Prostate gland (tissue), 2 donors: ENCODE results near the gene WDR83. TPM values are rescaled to one million over a fixed set of nuclear protein-coding genes. Genes with fewer than 3 reads are reported as not detected.
A peak's percentile ranks its signal among the peaks of the same experiment; 100 is the strongest.
"Not testable (repeated sequence)": the region's sequence is repeated elsewhere in the genome, so short reads cannot be mapped to it uniquely, and the experiment has no call there.

Experiments used
- DNase-seq: peaks from one replicate; pipeline ENCODE4 v3.0.0-alpha.2; 2019; ENCODE audit warnings: low spot score
- H3K27ac ChIP-seq, 2 donors: fragments of 200-600 bp; sonication (generic); 2 replicates each; pipeline ENCODE4 v1.5.1; 2017 to 2019
- H3K27me3 ChIP-seq: fragments of 200-600 bp; sonication (generic); replicated peaks from 2 replicates; pipeline ENCODE4 v1.5.1; 2019; ENCODE audit not compliant: insufficient read depth
- H3K36me3 ChIP-seq, 2 donors: fragments of 200-600 bp; sonication (generic); 1 replicate in 1 of 2; 2 replicates in 1 of 2; pipeline versions ENCODE4 v1.5.1 to v1.8.1; 2017 to 2019
- H3K4me1 ChIP-seq: fragments of 200-600 bp; sonication (generic); replicated peaks from 2 replicates; pipeline ENCODE4 v1.5.1; 2019
- H3K4me3 ChIP-seq, 2 donors: fragments of 200-600 bp; sonication (generic); 2 replicates each; pipeline ENCODE4 v1.5.1; 2017 to 2019
- H3K9me3 ChIP-seq: fragments of 200-600 bp; sonication (generic); 2 replicates; pipeline ENCODE4 v1.5.1; 2017
- CTCF ChIP-seq, 4 experiments: fragments of 200-600 bp in 2 of 4; fragments of 450-650 bp in 2 of 4; sonication (generic) in 2 of 4; IDR thresholded peaks; 1 replicate in 3 of 4; 2 replicates in 1 of 4; pipeline ENCODE4 v1.5.1; 2016 to 2019; ENCODE audit warnings: antibody characterized with exemption in 4 of 4, mild to moderate bottlenecking in 2 of 4, moderate library complexity in 2 of 4
- POLR2A ChIP-seq: fragments of 450-650 bp; IDR thresholded peaks from one replicate; pipeline ENCODE4 v1.6.1; 2016; ENCODE audit warnings: antibody characterized with exemption, mild to moderate bottlenecking
- POLR2AphosphoS5 ChIP-seq: sonication (generic); formaldehyde crosslinking; IDR thresholded peaks from one replicate; pipeline ENCODE4 v1.6.1; 2017; ENCODE audit warnings: antibody characterized with exemption
- WGBS: methylation state at CpG from one replicate; pipeline ENCODE4 v1.1.5; 2018; 5-methylcytosine and 5-hydroxymethylcytosine counted together
- intact Hi-C: fragments of 100-400 bp; cut with DNase I; formaldehyde crosslinking; loops from one replicate; pipeline ENCODE4 v1.14.2; 2022
- total RNA-seq, 2 donors: library from RNA; depleted of rRNA; stranded (reverse); fragments of >200 nt; gene quantifications; one replicate each; pipeline ENCODE4 v1.1.0, GENCODE V29; 2016

The WDR83 gene
- total RNA-seq, 2 donors from 2014 or later = 14.9 to 16.2 TPM

GRCh38 chr19:12675399-12675798 lies 8.8 kb downstream of the WDR83 start:
- peaks cover 4% of the 10 kb centered on the region for H3K4me1 ChIP-seq
- H3K27me3 ChIP-seq = no peaks in the 10 kb centered on the region
- TF ChIP-seq POLR2AphosphoS5 (no peak), POLR2A (no peak), CTCF (IDR thresholded peaks at IDR 0.05) (no peak)
- no peaks in the 10 kb centered on the region for H3K9me3 ChIP-seq
- H3K36me3 ChIP-seq = peaks cover 3 to 29% of the 10 kb centered on the region in 2 donors
- no peak overlapping the region for H3K4me3 ChIP-seq
- DNase-seq = no peak
- intact Hi-C loops = no loop called here
- H3K27ac ChIP-seq = no peak overlapping the region
- WGBS = 91% methylated on average over 10 of the region's 10 CpGs

- H3K36me3 ChIP-seq = peaks cover 3 to 29% of the 10 kb centered on the region in 2 donors
- TF ChIP-seq POLR2A (no peak), CTCF (IDR thresholded peaks at IDR 0.05) (no peak), POLR2AphosphoS5 (no peak)
- intact Hi-C loops = no loop called here
- no peaks in the 10 kb centered on the region for H3K4me1 ChIP-seq
- no peak overlapping the region for H3K27ac ChIP-seq
- no peaks in the 10 kb centered on the region for H3K27me3 ChIP-seq
- no peaks in the 10 kb centered on the region for H3K9me3 ChIP-seq
- WGBS = 83% methylated on average over 15 of the region's 15 CpGs
- no peak for DNase-seq
- H3K4me3 ChIP-seq = no peak overlapping the region
These were observed 9.3 kb downstream of the WDR83 start for GRCh38 chr19:12675940-12676339.

- Histone ChIP-seq H3K27ac (no peak overlapping the region), H3K4me3 (no peak overlapping the region), H3K9me3 (no peaks in the 10 kb centered on the region), H3K36me3 (peaks cover 3 to 29% of the 10 kb centered on the region in 2 donors), H3K27me3 (no peaks in the 10 kb centered on the region), H3K4me1 (no peaks in the 10 kb centered on the region)
- peak; percentile 69 for DNase-seq
- WGBS = 22% methylated on average over 4 of the region's 4 CpGs
- TF ChIP-seq POLR2A (no peak), CTCF (IDR thresholded peaks at IDR 0.05) (peak; percentile 68 to 86 (median 76)), POLR2AphosphoS5 (peak; percentile 34)
- intact Hi-C loops = no loop called here
These were observed 9.8 kb downstream of the WDR83 start for GRCh38 chr19:12676384-12676792.

GRCh38 chr19:12676928-12677327 lies 10.3 kb downstream of the WDR83 start:
- no peak for DNase-seq
- Histone ChIP-seq H3K9me3 (no peaks in the 10 kb centered on the region), H3K4me3 (no peak overlapping the region), H3K27ac (no peak overlapping the region), H3K27me3 (no peaks in the 10 kb centered on the region), H3K4me1 (no peaks in the 10 kb centered on the region), H3K36me3 (peaks cover 3 to 29% of the 10 kb centered on the region in 2 donors)
- WGBS = 88% methylated on average over 12 of the region's 12 CpGs
- TF ChIP-seq POLR2AphosphoS5 (no peak), CTCF (IDR thresholded peaks at IDR 0.05) (no peak), POLR2A (no peak)
- intact Hi-C loops = no loop called here

GRCh38 chr19:12678039-12678438 lies 11.4 kb downstream of the WDR83 start:
- H3K27me3 ChIP-seq, H3K27ac ChIP-seq, H3K4me1 ChIP-seq, H3K9me3 ChIP-seq, DNase-seq, H3K4me3 ChIP-seq, intact Hi-C loops: not testable (repeated sequence)
- WGBS = 84% methylated on average over 5 of the region's 5 CpGs
- peaks cover 3 to 29% of the 10 kb centered on the region in 2 donors for H3K36me3 ChIP-seq
